HFFc6 (cell line): ENCODE measurements around the gene FAM72D. TPM values are rescaled to one million over a fixed set of nuclear protein-coding genes. Genes with fewer than 3 reads are reported as not detected.
A peak's percentile ranks its signal among the peaks of the same experiment; 100 is the strongest.
"Not testable (repeated sequence)": the region's sequence is repeated elsewhere in the genome, so short reads cannot be mapped to it uniquely, and the experiment has no call there.

ENCODE experiments used
- DNase-seq: peaks from one replicate; pipeline ENCODE4 v3.0.0-alpha.2; 2018
- H3K27ac Mint-ChIP-seq: 2 replicates; pipeline ENCODE4 v1.8.0; 2020; ENCODE audit warnings: mild to moderate bottlenecking, mixed read lengths
- H3K27me3 Mint-ChIP-seq: 2 replicates; pipeline ENCODE4 v1.8.0; 2021; ENCODE audit warnings: mild to moderate bottlenecking, moderate library complexity, mixed read lengths; ENCODE audit not compliant: insufficient read depth
- H3K36me3 Mint-ChIP-seq: 2 replicates; pipeline ENCODE4 v1.8.0; 2021; ENCODE audit warnings: low read depth, mixed read lengths
- H3K4me1 Mint-ChIP-seq: 2 replicates; pipeline ENCODE4 v1.8.0; 2020; ENCODE audit warnings: low read depth, mixed read lengths
- H3K4me3 Mint-ChIP-seq: 2 replicates; pipeline ENCODE4 v1.8.0; 2020; ENCODE audit warnings: mild to moderate bottlenecking, moderate library complexity, mixed read lengths
- H3K9me3 Mint-ChIP-seq: 2 replicates; pipeline ENCODE4 v1.8.0; 2020; ENCODE audit warnings: mild to moderate bottlenecking, mixed read lengths
- total RNA-seq, 6 experiments: library from RNA; stranded (reverse); fragmentation: NEBNext Ultra II Directional; extraction: Animal tissue kit (Norgen Biotek cat#: 25700); gene quantifications; 2 replicates in 1 of 6; 3 replicates in 5 of 6; pipeline ENCODE4 v1.2.3, GENCODE V29; 2021

Gene FAM72D
- total RNA-seq, 6 experiments from 2014 or later: 0.28 to 3.0 (median 1.9) TPM

- not testable (repeated sequence) for H3K27ac Mint-ChIP-seq, DNase-seq, H3K4me3 Mint-ChIP-seq, H3K9me3 Mint-ChIP-seq, H3K27me3 Mint-ChIP-seq, H3K36me3 Mint-ChIP-seq, H3K4me1 Mint-ChIP-seq
Observed at GRCh38 chr1:145114560-145115057, 18.8 kb downstream of the FAM72D start.

GRCh38 chr1:145115587-145116493, 20.1 kb downstream of the FAM72D start:
- H3K36me3 Mint-ChIP-seq, H3K4me3 Mint-ChIP-seq, H3K27ac Mint-ChIP-seq, DNase-seq, H3K27me3 Mint-ChIP-seq, H3K9me3 Mint-ChIP-seq, H3K4me1 Mint-ChIP-seq: not testable (repeated sequence)

DNA sequence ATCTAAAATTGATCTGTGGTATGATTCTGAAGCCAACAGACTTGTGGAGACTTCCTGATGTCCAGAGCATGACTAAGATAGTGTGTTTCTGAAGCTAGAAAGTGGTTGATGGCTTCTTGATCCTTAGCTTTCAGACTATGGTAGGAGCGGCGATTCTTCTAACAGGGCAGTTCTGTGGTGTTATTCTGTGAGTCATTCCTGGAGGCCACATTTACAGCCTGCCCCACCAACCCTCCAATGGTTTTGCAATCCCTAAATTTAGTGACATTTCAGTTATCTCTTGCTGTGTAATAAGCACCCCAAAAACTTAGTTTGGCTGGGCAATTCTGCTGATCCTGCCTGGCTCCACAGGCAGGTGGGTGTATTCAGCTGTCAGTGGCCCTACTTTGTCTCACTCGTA, 24.1 kb downstream of the FAM72D start:
- not testable (repeated sequence) for H3K27ac Mint-ChIP-seq, H3K36me3 Mint-ChIP-seq, H3K27me3 Mint-ChIP-seq, DNase-seq, H3K9me3 Mint-ChIP-seq, H3K4me1 Mint-ChIP-seq, H3K4me3 Mint-ChIP-seq

- DNase-seq, H3K36me3 Mint-ChIP-seq, H3K9me3 Mint-ChIP-seq, H3K27me3 Mint-ChIP-seq, H3K4me1 Mint-ChIP-seq, H3K4me3 Mint-ChIP-seq, H3K27ac Mint-ChIP-seq: not testable (repeated sequence)
Observed at GRCh38 chr1:145122344-145123061, 26.7 kb downstream of the FAM72D start.

GRCh38 chr1:145123062-145123395, 27.3 kb downstream of the FAM72D start:
- H3K4me3 Mint-ChIP-seq, H3K27ac Mint-ChIP-seq, H3K4me1 Mint-ChIP-seq, H3K27me3 Mint-ChIP-seq, DNase-seq, H3K36me3 Mint-ChIP-seq, H3K9me3 Mint-ChIP-seq: not testable (repeated sequence)

DNA sequence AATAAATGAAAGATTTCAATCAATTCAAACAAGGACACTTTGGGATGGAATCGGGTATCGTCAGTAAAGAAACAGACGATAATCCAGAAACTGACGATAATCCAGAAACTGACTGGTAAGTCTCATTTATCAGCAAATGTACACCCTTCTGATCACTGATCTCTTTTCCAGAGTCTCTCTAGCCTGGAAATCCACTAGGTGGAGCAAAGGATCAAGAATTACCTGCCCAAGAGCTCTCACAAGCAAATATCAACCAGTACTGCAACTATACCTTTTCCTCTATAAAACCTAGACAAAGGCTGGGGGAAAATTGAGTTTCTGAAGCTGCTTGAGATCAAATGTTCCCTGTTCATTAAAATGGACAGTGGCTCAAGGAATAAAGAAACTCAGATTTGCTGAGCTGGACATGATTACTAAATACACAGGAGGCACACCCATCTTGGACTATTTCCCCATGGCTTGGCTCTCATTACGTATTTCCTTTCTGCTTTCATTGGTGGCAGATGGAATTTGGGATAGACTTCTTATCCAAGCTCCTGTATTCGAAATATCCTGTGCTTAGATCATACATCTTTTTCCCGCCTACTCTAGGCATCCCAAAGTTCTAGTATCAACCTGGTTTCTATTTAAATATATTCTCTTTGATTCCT, 28.3 kb downstream of the FAM72D start:
- H3K27ac Mint-ChIP-seq, H3K9me3 Mint-ChIP-seq, H3K27me3 Mint-ChIP-seq, H3K36me3 Mint-ChIP-seq, H3K4me3 Mint-ChIP-seq, H3K4me1 Mint-ChIP-seq, DNase-seq: not testable (repeated sequence)

- not testable (repeated sequence) for H3K36me3 Mint-ChIP-seq, H3K27ac Mint-ChIP-seq
Observed at GRCh38 chr1:145125112-145125511, 29.3 kb downstream of the FAM72D start.

DNA sequence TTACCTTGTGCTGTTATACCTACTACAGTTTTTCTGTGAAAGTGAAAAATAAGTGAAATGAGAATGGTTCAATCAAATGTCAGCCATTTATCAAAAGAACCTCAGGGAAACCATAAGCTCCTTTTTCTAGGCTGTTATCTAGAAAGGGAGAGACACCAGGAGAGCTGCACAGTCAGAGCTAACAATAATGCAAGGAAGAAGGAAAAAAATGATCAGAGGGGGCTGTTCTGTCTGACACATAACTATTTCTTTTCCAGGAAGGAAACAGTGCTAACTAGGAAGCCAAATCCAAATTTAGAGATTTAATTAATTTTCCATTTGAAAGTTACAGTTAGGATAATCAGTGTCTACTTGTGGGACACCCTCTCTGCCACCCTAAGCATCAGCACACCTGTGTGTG, 31.4 kb downstream of the FAM72D start:
- not testable (repeated sequence) for H3K9me3 Mint-ChIP-seq, DNase-seq, H3K36me3 Mint-ChIP-seq, H3K27me3 Mint-ChIP-seq, H3K4me3 Mint-ChIP-seq, H3K27ac Mint-ChIP-seq, H3K4me1 Mint-ChIP-seq

More at GRCh38 chr1:145125112-145125511, 29.3 kb downstream of the FAM72D start:
- not testable (repeated sequence) for DNase-seq, H3K4me1 Mint-ChIP-seq, H3K27me3 Mint-ChIP-seq, H3K9me3 Mint-ChIP-seq, H3K4me3 Mint-ChIP-seq

GRCh38 chr1:145128697-145129469, 33.1 kb downstream of the FAM72D start:
- H3K9me3 Mint-ChIP-seq, H3K36me3 Mint-ChIP-seq, H3K27ac Mint-ChIP-seq, H3K27me3 Mint-ChIP-seq, H3K4me3 Mint-ChIP-seq, H3K4me1 Mint-ChIP-seq: not testable (repeated sequence)
- peak; percentile 0 for DNase-seq

- not testable (repeated sequence) for H3K4me3 Mint-ChIP-seq, H3K9me3 Mint-ChIP-seq, DNase-seq, H3K27ac Mint-ChIP-seq, H3K36me3 Mint-ChIP-seq, H3K27me3 Mint-ChIP-seq, H3K4me1 Mint-ChIP-seq
Observed at GRCh38 chr1:145134476-145134875, 38.7 kb downstream of the FAM72D start.

- not testable (repeated sequence) for H3K9me3 Mint-ChIP-seq, H3K36me3 Mint-ChIP-seq, H3K27ac Mint-ChIP-seq, DNase-seq, H3K27me3 Mint-ChIP-seq, H3K4me3 Mint-ChIP-seq, H3K4me1 Mint-ChIP-seq
Observed at GRCh38 chr1:145140549-145140948, 44.8 kb downstream of the FAM72D start.

DNA sequence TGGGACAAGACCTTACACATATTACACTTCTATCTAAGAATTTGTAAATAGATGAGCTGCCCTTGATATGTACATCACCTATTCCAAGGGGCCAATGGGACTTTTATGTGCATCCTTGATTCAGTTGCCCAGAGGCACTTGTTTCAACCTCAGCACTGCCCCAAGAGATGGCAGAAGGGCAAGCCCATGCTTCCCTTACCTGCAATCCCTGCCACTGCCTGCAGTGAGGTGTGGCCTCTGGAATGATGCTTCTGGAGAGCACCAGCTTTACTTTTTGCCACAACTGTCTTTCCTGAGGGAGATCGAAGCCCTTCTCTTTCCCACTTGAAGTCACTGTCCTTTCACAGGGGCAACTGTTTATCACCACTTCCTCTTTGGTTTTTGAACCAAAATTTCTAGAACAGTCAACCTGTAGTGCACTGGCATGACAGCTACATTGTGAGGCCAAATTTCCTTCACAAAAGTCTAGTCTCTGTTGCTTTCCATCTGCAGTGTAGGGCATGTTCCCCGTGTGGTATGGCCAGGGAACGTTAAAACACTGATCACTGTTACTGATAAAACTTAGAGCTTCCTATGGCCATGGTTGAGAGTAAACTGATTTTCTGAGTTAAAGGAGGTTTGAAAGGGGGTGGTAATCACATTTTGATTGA, 48.6 kb downstream of the FAM72D start:
- H3K27ac Mint-ChIP-seq, DNase-seq, H3K36me3 Mint-ChIP-seq, H3K4me3 Mint-ChIP-seq, H3K27me3 Mint-ChIP-seq, H3K9me3 Mint-ChIP-seq, H3K4me1 Mint-ChIP-seq: not testable (repeated sequence)

- not testable (repeated sequence) for H3K27ac Mint-ChIP-seq, H3K9me3 Mint-ChIP-seq, H3K4me3 Mint-ChIP-seq, H3K36me3 Mint-ChIP-seq, H3K27me3 Mint-ChIP-seq, DNase-seq, H3K4me1 Mint-ChIP-seq
Observed at GRCh38 chr1:145146308-145146707, 50.5 kb downstream of the FAM72D start.
